ENCODE measurements around the gene PSAPL1. TPM values are rescaled to one million over a fixed set of nuclear protein-coding genes. Genes with fewer than 3 reads are reported as not detected.

PSAPL1 gene
- total RNA-seq, 1 experiment from 2014 or later: 0.05 TPM

- H3K9me3 ChIP-seq (ENCODE audit: control insufficient read depth in 1 of 2, insufficient read depth in 1 of 2, low read depth in 1 of 2, low read length in 2 of 2): no peaks in the 10 kb centered on the region
- 0 out of 2 replicates have a peak, but pooled peaks cover 4% of the 10 kb centered on the region for H3K27me3 ChIP-seq (ENCODE audit: insufficient read depth, low read length)
- H3K4me3 ChIP-seq (replicated peaks in 1 of 2; ENCODE audit: low read depth in 1 of 2, low read length in 2 of 2): no peak overlapping the region
- no peaks in the 10 kb centered on the region for H3K4me1 ChIP-seq (ENCODE audit: control insufficient read depth in 1 of 2, insufficient read depth in 2 of 2, low read length in 2 of 2)
- ATAC-seq (no peak), DNase-seq (ENCODE audit: low read depth, low spot score) (no peak)
- intact Hi-C loops (cut with micrococcal nuclease): no loop called here
- H3K36me3 ChIP-seq (ENCODE audit: control insufficient read depth in 1 of 2, insufficient read depth in 2 of 2, low read length in 2 of 2): no peaks in the 10 kb centered on the region
- no TSS peak for BruUV-seq (replicated peaks)
- ChIA-PET CTCF (no interaction called here), POLR2A (no interaction called here), RAD21 (ENCODE audit: low non-redundant PET in 1 of 2, low total read pairs in 2 of 2, uncharacterized antibody in 2 of 2, unreplicated experiment in 2 of 2) (no interaction called here)
- H4K20me1 ChIP-seq (ENCODE audit: insufficient read depth): no peaks in the 10 kb centered on the region
- H3K79me2 ChIP-seq (ENCODE audit: insufficient read depth, low read length): no peaks in the 10 kb centered on the region
- H3K9me2 ChIP-seq (ENCODE audit: insufficient read depth): no peaks in the 10 kb centered on the region
- H3K4me2 ChIP-seq (ENCODE audit: low read length): no peak overlapping the region
- H3K9ac ChIP-seq (ENCODE audit: low read length): no peak overlapping the region
- no peak overlapping the region for H3K27ac ChIP-seq (ENCODE audit: low read depth, low read length)
- no peak overlapping the region for H2AFZ ChIP-seq (ENCODE audit: low read depth, low read length, poor library complexity, severe bottlenecking)
- TF ChIP-seq POLR2AphosphoS5 (IDR thresholded peaks at IDR 0.05; ENCODE audit: low read depth, low read length) (no peak), CEBPB (IDR thresholded peaks at IDR 0.05; ENCODE audit: low read depth) (no peak), SRF (IDR thresholded peaks at IDR 0.05; ENCODE audit: low read depth) (no peak), REST (IDR thresholded peaks at IDR 0.05; ENCODE audit: low read depth) (no peak), ATF3 (IDR thresholded peaks at IDR 0.05) (no peak), TCF7L2 (IDR thresholded peaks at IDR 0.05; ENCODE audit: borderline replicate concordance, extremely low read depth, insufficient read depth, insufficient read length) (no peak), ZFX (IDR thresholded peaks at IDR 0.05) (no peak), ELF1 (IDR thresholded peaks at IDR 0.05; ENCODE audit: borderline replicate concordance, low read depth) (no peak), POLR2A (IDR thresholded peaks at IDR 0.05; ENCODE audit: borderline replicate concordance, extremely low read depth, insufficient read depth, insufficient read length) (no peak), CTCF (IDR thresholded peaks at IDR 0.05 in 2 of 3, conservative IDR thresholded peaks at IDR 0.05 in 1 of 3; ENCODE audit: borderline replicate concordance in 1 of 3, insufficient read depth in 1 of 3, low read depth in 2 of 3, low read length in 2 of 3) (no peak), EGR1 (IDR thresholded peaks at IDR 0.05; ENCODE audit: low read depth) (no peak), EZH2 (IDR thresholded peaks at IDR 0.05) (no peak), SIN3A (IDR thresholded peaks at IDR 0.05; ENCODE audit: low read depth) (no peak), SP1 (IDR thresholded peaks at IDR 0.05; ENCODE audit: low read depth) (no peak), ZBTB33 (IDR thresholded peaks at IDR 0.05; ENCODE audit: extremely low read depth, insufficient replicate concordance, low read length) (no peak), ZNF274 (IDR thresholded peaks at IDR 0.05; ENCODE audit: low read depth, low read length) (no peak), JUND (IDR thresholded peaks at IDR 0.05) (no peak), CBX3 (IDR thresholded peaks at IDR 0.05; ENCODE audit: low read depth) (no peak)
These were observed 46.5 kb upstream of the PSAPL1 start for GRCh38 chr4:7481227-7481626.
